ENCODE results near the gene SCN2A.
A peak's percentile ranks its signal among the peaks of the same experiment; 100 is the strongest.
"Not testable (repeated sequence)": the region's sequence is repeated elsewhere in the genome, so short reads cannot be mapped to it uniquely, and the experiment has no call there.

Gene SCN2A

DNA sequence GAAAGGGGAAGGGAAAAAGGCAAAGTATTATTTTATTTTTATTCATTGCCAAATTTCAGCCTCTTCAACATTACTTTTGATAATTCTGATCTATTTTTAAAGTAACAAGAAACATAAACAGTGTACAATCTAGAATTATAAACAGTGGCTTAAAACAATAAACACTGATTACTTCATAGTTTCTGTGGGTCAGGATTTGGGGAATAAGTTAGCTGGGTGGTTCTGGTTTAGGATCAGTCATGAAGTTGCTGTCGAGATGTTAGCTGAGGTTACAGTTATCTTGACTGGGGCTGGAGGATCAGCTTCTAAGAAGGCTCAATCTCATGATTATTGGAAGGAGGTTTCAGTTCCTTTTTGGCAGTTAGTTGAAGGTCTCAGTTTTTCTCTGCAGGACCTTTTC, 109.2 kb downstream of the SCN2A start:
- DNase-seq: no peak

DNA sequence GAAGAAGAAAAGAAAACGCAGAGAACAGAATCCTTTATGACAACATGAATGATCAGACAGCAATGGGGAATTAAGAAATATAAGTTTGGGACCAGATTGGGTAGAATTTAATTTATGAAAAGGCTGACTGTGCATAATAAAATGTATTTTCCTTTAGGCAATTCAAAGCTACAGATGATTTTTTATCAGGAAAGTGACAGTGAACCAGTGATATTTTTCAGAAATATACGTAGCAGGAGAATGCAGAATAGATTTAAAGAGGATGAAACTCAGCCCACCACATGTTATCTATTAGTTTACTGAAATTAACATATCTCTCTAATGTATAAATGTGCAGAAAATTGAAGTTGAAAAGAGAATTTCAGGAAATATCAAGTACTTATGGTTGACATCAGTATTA, 110.0 kb downstream of the SCN2A start:
- no peak for DNase-seq

DNA sequence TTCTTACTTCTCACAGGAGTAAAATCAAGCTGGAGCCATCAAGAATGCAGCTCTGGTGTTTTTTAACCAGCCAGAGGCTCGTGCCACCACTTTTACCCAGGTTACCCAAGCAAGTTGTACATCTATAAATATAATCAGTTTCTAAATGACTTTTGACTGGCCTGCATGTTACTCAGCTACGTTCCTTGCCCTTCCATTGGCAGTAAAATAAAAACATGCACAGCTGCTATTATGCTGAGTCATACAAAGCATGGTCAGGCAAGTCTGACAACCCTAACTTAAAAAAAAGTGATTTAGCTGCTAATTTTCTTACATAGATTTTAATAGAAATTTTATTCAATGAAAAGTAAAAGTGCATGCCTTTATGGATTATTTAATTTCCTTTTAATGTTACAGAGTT, 118.5 kb downstream of the SCN2A start:
- DNase-seq: no peak

DNA sequence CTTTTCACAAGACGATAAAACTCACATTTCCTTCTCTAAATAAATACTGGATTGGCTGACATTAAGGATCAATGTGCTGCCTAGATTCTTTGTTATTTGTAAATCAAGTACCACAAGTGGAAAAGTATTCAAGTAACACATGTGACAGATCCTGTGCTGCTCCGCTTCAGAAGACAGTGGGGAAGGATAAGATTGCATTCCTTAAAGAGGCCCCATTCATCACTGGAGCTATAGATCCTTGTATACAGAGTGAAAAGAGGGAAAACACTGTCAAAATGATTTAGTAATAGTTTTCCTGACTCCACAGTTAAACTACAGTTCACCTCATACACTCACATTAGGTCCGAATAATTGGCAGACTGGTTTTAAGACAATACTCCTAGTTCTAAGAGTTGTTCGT, 122.3 kb downstream of the SCN2A start:
- DNase-seq: no peak

DNA sequence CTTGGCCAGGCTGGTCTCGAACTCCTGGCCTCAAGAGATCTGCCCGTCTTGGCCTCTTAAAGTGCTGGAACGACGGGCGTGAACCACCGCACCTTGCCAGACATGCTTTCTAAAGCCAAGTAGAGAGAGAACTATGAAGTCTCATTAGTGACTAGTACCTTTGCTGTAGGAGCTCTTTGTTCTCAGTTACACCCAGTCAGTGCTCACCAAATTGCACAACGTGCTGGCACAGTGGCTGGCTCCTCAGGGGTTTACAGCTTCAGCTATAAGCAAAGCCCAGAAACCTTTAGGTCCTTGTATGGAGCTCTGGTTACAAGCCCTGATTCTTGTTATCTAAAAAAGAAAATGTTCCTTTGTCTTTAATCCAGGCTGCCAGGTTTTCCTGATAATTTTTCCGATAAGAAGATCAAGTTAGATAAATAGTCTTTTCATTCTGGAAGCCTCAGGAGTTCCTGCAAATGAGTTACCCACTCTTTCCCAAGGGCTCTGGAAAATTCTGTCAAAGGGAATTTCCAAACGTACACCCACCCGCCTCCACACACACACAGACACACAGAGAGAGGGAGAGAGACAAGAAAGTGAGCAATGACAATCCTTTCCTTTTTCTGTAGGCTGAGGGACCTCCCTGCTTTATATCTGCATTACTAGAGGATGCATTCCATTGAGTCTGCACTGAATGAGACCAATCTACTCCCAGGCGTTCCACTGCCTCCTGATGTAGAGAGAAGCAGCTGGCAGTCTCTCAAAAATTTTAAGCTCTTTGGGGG, 130.1 kb downstream of the SCN2A start:
- DNase-seq: no peak

DNA sequence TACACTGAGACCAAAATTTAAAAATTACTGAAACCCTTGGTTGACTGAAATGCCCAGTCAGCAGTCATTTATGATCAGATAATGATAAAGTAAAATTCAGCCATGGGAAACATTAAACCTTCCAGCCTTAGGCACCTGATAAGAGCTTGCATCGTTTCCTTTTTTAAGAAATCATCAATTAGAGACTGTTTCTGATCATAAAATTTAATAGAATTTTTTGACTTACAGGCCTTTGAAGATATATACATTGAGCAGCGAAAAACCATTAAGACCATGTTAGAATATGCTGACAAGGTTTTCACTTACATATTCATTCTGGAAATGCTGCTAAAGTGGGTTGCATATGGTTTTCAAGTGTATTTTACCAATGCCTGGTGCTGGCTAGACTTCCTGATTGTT, 130.7 kb downstream of the SCN2A start:
- DNase-seq: no peak

DNA sequence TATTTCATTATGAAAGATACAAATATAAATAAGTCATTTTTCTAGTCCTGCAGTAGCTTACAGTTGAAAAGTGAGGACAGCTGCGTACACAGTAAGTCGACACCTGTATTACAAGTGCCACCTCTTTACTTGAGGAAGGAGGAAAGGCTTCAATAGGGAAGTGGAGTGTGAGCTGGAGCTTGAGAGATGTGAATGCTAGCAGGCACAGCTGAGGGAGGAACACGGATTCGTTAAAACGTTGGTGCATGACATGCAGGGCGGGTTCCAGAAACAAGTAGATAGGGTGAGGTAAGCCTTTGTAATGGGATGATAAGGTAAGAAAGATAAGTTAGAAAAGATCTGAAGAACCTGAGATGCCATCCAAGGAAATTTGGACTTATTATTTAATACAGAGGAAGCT, 132.1 kb downstream of the SCN2A start:
- DNase-seq: no peak

DNA sequence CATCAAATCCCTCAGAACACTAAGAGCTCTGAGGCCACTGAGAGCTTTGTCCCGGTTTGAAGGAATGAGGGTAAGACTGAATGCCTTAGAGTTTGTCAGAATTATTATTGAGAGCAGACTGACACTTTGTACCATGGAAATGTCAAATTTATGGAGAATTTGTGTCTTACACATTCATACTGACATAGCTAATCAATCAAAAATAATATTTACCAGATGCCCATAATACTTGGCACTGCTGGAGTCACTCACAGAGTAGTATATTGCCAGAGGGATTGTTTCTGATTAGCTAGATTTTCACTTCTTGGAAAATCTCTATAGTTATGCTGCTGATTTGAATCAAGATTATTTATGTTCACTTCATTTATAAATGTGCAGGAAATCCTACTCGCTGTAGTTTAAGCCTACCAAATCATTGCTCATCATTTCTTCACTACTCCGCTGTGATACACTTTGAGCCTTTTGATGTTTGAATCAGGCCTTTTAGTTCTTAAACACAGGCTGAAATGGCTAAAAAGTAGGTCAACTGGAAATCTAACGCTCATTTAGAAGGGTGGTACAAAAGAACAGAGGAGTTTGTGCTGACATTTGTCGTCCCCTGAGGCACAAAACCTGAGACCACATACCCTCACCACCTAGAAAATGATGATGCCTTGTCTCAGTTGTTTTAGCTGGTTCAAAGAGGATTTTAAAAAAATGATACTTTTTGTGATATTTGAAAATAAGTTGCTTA, 134.2 kb downstream of the SCN2A start:
- no peak for DNase-seq

DNA sequence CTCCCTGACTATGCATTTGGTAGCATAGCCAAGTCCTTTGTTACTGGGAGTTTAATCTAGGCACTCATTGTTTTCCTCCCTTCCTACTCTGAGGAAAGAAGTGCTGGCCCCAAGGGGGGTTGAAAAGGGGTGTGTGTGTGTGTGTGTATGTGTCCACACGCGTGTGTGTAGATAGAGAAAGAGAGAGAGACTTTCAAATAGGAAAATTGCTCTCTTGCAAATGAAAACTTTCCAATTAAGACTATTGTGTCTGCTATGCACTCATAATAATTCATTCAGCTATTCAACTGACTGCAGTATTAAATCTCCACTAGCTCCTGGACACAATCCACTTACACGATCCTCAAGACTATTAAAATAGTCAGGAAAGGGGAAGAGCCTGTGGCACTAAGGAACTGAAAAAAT, 137.4 kb downstream of the SCN2A start:
- DNase-seq: no peak

DNA sequence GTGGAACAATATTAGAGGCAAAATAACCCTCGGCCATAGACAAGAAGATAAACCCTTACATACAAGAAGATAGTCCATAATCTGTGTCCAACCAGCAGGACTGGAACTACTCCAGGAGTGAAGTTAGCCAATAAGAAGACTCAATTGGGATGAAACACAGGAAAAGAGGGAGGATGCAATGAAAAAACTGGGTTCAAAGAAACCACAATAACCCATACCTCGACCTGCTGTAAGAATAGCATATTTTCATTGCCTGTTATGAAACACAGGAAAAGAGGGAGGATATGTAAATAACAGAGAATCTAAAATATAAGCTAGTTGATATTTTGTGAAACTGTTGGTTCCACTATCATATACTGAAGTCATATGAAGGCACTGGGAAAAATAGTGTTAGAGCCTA, 143.1 kb downstream of the SCN2A start:
- DNase-seq: no peak

DNA sequence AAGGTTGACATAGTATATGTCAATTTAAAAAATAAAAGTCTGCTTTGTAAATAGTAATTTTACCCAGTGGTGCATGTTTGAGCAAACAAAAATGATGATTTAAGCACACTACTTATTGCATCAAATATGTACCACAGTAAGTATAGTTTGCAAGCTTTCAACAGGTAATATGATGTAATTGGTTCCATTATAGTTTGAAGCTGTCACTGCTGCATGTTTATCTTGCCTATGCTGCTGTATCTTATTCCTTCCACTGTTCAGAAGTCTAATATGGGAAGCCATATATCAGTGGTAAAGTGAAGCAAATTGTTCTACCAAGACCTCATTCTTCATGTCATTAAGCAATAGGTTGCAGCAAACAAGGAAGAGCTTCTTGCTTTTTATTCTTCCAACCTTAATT, 151.7 kb downstream of the SCN2A start:
- DNase-seq: no peak

DNA sequence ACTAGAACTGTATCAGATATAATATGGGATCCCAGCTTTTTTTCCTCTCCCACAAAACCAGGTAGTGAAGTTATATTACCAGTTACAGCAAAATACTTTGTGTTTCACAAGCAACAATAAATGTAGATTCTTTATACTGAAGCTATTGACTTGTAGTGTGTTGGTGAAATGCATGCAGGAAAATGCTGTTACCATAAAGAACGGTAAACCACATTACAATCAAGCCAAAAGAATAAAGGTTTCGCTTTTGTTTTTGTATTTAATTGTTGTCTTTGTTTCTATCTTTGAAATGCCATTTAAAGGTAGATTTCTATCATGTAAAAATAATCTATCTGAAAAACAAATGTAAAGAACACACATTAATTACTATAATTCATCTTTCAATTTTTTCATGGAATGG, 152.6 kb downstream of the SCN2A start:
- no peak for DNase-seq

DNA sequence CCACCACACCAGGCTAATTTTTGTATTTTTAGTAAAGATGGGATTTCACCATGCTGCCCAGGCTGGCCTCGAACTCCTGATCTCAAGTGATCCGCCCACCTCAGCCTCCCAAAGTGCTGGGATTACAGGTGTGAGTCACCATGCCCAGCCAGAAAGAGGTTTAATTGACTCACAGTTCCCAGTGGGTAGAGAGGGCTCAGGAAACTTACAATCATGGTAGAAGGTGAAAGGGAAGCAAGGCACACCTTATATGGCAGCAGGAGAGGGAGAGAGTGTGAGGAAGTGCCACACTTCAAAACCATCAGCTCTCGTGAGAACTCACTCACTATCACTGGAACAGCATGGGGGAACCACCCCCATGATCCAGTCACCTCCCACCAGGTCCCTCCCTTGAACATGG, 159.4 kb downstream of the SCN2A start:
- not testable (repeated sequence) for DNase-seq

DNA sequence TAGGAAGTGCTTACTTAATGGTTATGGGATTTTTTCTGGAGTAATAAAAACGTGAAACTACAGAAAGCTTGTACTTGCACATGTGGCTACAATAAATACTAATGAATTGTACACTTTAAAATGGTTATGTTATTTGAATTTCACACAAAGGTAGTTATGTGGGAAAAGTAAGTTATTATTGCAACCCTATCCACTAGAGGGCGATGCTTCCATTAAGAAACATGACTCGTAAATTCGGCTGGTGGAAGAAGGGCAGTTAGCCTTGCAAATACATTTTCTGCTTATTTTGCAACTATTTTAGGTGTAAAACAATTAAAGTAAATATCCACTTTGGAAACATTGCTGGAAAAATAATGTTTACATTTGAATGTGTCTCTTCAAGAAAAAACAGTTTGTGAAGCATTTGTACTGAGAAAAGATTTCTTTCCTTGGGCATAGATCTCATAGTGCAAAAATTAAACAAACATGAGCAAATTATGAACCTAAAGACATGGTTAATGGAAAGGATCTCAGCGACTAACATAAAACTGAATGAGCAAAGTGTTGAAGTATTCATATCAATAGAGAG, 162.2 kb downstream of the SCN2A start:
- DNase-seq: peak; percentile 48

DNA sequence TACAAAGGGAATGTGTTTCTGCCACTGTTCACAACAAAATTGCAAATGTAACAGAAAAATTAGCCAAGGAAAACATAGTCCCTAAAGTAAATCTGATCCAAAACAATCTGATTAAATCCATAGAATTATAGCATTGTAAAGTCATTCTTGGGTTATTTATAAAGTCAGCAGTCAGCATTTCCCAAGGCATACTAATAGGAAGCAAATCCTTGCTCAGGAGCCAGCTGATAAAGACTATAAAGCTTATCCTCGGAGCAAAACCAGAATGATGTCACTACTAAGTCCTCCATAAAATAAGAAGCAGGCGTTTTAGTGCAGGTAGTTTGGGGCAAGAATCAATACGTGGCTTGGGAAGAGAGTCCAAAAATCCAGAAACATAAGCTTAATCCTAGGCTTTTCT, 162.9 kb downstream of the SCN2A start:
- DNase-seq: no peak

DNA sequence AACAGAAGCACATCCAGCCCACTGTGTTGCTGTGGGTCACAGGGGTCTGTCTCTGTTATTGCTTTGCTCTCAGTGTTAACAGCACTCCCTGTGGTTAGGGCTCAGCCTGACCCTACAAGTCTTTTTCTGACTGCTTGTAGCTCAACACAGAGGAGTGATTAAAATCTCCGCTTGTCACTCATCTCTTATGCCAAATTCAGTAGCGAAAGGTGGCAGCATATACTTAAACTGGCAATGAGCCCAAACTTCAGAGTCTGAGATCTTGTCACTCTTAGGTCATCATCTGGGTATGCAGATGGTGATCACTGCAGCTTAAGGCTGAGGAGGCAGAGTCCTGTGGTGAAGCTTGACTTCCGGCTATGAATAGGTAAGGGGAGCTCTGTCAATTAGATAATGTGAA, 167.0 kb downstream of the SCN2A start:
- DNase-seq: no peak

DNA sequence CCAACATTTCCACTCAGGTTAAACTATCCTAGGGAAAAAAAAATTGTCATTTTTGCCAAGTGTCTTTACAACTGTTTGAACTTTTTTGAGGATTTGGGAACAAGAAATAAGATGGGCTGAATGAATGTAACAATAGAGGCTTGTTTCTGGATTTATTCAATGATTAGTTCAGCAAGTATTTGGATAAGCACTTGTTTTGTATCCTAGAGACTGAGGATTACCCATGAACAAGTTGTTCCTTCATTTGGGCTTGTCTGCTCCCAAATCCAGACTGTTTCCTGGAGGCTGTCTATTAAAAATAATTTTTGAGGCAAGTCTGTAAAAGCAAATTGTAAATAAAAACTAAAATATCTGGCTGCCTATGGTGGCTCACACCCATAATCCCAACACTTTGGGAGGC, 168.3 kb downstream of the SCN2A start:
- no peak for DNase-seq

DNA sequence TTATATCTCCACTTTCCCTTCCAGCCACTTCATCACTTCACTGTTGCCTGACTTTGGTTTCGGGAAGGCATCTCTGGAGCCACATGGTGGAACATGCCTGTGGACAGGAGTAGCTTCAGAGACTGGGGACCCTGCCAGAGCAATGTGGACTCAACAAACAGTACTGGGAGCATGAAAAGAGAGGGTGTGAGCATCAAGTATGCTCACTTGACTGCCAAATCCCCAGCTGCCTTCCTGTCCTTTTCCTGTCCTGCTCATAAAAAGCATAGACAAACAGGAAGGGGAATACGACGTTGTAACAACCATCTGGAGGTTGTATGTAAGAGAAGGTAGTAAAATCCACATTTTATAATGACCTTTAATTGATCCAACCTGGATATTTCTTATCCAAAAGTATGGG, 169.0 kb downstream of the SCN2A start:
- no peak for DNase-seq

DNA sequence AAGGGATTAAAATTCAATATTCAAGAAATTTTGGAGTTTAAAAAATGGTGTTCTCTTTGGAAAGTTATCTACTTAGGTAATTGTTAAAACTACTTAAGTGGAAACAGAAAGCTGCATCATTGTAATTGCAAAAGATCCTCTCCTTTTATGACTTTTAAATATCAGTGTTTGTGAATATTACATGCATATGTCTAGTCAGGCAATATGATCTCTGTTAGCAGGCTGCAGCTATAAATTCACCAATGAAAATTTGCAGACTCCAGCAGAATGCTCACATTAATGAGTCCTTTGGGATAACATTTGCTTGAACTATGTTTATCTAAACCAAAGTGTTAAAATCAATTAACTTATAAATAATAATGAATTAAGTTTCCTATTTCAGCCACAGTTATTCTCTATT, 171.1 kb downstream of the SCN2A start:
- no peak for DNase-seq

DNA sequence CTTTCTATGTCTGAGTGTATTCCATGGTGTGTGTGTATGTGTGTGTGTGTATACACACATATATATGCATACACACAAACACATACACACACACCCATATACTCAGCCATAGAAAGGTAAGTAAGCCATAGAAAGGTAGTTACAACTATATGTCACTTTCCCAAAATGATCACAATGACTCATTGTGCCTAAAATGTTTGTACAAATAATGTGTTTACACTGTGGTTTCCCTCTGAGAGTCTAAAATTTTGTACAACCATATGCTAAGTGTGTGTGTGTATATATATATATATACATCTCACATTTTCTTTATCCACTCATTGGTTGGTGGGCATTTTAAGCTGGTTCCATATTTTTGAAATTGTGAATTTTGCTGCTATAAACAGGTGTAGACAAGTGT, 175.0 kb downstream of the SCN2A start:
- no peak for DNase-seq

DNA sequence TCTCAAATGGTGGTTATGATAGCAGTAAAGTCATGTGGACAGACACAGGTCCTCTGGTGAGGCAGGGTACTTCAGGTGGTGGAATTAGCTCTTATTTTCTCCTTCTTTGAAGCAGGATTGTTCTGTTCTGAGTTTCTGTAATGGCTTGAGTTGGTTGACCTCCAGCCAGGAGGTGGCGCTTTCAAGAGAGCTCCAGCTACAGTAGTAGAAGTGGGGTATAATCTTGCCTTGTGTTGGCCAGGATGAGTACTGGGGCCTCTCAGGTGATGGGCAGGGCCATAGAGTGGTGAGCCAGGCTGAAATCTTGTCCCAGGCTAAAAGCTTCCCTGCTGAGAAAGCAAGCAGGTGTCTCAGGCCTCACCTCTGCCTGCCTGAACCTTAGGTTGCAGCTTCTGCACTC, 177.8 kb downstream of the SCN2A start:
- DNase-seq: no peak

DNA sequence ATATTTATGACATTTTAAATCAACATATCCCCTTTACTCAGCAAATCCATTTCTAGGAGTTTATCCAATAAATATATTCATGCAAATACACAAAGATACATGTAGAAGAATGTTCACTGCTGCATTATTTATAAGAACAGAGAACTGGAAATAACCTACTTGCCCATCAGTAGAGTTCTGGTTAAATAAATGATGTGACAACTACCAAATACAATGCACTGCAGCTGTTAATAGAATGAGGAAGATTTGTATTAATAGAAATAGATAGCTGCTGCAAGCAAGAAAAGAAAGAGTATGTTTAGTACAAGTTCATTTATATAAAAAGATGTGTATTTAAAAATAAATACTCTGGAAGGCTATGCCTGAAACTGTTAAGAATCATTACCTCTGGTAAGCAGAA, 181.0 kb downstream of the SCN2A start:
- DNase-seq: no peak

DNA sequence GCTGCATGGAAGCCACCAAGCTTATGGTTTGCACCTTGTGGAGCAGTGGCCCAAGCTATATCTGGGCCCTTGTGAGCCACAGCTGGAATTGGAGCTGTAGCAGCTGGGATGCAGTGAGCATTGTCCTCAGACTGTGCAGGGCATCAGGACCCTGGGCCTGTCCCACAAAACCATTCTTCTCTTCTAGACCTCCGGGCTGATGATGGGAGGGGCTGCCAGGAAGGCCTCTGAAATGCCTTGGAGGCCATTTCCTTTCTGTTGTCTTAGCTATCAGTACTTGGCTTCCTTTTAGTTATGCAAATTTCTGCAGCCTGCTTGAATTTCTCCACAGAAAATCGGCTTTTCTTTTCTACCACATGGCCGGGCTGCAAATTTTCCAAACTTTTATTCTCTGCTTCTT, 183.9 kb downstream of the SCN2A start:
- no peak for DNase-seq

DNA sequence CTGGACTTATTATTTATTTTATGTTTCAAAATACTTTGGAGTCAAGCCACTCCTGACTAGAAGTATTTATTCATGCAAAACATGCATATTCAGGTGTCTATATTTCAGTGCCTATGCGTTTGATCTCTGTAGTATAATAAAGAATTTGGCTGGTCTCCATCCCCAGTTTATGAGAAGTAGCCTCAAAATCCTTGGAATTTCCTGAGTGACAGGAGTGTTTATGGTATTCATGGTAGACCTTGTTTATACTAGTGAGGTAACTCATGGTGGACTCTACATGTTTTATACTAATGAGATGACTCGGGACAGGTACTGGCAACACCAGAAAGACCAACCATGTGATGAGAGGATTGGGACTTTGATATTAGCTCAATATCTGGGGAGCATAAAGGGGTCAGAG, 186.3 kb downstream of the SCN2A start:
- no peak for DNase-seq

DNA sequence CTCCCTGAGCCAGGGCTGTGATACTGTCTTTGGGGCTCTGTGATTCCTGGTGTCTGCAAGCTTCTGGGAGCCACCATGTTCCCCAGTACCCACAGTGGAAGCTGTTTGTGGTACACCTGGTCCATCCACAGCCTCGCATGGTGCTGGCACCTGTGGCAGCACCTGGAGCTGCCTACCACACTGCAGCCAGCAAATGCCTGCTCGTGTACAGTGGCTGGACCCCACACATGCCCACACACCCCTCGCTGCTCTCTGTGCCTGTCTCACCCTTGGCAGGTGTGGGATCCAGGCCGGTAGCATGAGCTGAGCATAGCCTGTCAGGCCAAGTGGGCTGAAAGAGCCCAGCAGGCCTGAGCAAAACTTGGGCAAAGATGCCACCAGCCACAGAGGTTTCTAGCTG, 188.5 kb downstream of the SCN2A start:
- DNase-seq: no peak

Data from CD4-positive, alpha-beta T cell treated with Interleukin-17A for 1 hour (primary cell).